Astrocyte of the hippocampus (primary cell): ENCODE data around the gene VSNL1.

Experiments
- DNase-seq: peaks from one replicate; pipeline ENCODE4 v3.0.0; 2011; ENCODE audit warnings: low read depth, low spot score

VSNL1 gene

DNA sequence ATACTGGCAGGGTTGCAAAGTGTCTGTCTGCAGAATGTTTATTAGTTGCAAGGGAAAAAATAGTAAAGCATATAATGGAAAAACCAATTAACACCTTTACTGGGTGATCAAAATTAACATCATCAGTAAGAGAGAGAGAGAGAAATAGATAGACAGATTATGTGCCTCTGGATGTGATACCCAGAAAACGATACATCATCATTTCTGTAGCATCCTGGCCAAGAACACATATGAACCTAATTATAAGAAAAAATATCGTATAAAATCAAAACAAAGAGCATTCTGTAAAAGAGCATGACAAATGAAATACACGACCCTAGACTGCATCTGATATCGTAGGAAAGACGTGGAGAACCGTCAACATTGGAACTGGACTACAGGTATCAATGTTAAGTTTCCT is 148.5 kb downstream of the VSNL1 start:
- DNase-seq = no peak

DNA sequence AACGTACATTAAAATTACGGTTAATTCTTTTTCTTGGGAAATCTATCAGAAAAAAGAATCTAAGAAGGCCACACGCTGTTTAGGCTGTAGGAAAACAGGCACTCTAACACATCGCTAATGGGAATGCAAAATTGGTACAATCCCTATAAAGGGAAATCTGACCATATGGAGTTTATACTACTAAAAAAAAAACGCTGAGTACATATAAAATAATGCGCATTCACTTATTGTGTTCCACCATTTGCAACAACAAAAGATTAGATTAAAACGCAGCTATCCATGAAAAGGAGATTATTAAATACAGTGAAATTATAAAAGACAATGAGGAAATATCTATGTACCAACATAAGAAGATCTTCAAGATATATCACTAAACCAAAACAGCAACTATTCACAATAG is 150.3 kb downstream of the VSNL1 start:
- DNase-seq = no peak
